ENCODE data around the gene PCDH9.

Gene PCDH9

DNA sequence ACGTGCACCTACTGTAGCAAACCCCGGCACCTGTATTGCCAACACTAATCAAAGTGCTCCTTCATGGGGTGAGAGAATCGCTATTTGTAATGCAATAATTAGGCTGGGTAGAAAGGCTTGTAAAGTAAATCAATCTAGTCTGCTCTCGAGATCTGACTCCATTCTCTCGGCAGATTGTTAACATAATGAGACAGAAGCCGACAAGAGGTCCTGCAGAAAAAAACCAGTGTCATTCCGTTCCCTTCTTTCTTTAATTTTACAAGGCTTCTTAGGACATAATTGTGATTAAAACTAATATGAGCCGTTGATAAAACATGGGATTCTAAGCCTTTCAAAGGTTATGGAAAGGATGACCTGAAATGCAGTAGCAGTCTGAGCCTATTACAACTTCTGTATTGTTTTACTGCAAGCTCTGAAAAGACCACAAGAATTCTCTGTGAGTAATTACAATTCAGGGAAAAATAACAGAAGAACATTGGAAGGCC, 530.0 kb downstream of the PCDH9 start:
- H3K4me3 ChIP-seq (replicated peaks; ENCODE audit: insufficient read depth, low read length): no peak overlapping the region
- TF ChIP-seq, protein P1, sequence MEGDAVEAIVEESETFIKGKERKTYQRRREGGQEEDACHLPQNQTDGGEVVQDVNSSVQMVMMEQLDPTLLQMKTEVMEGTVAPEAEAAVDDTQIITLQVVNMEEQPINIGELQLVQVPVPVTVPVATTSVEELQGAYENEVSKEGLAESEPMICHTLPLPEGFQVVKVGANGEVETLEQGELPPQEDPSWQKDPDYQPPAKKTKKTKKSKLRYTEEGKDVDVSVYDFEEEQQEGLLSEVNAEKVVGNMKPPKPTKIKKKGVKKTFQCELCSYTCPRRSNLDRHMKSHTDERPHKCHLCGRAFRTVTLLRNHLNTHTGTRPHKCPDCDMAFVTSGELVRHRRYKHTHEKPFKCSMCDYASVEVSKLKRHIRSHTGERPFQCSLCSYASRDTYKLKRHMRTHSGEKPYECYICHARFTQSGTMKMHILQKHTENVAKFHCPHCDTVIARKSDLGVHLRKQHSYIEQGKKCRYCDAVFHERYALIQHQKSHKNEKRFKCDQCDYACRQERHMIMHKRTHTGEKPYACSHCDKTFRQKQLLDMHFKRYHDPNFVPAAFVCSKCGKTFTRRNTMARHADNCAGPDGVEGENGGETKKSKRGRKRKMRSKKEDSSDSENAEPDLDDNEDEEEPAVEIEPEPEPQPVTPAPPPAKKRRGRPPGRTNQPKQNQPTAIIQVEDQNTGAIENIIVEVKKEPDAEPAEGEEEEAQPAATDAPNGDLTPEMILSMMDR (IDR thresholded peaks at IDR 0.05; ENCODE audit: insufficient read depth, low read length): no peak
- TF ChIP-seq GABPA (IDR thresholded peaks at IDR 0.05; ENCODE audit: low read depth): no peak
- no peak for TF ChIP-seq SPI1 (IDR thresholded peaks at IDR 0.05; ENCODE audit: borderline replicate concordance, low read depth)
- TF ChIP-seq POLR2AphosphoS5 (IDR thresholded peaks at IDR 0.05; ENCODE audit: low read depth): no peak
- TF ChIP-seq, protein P2, sequence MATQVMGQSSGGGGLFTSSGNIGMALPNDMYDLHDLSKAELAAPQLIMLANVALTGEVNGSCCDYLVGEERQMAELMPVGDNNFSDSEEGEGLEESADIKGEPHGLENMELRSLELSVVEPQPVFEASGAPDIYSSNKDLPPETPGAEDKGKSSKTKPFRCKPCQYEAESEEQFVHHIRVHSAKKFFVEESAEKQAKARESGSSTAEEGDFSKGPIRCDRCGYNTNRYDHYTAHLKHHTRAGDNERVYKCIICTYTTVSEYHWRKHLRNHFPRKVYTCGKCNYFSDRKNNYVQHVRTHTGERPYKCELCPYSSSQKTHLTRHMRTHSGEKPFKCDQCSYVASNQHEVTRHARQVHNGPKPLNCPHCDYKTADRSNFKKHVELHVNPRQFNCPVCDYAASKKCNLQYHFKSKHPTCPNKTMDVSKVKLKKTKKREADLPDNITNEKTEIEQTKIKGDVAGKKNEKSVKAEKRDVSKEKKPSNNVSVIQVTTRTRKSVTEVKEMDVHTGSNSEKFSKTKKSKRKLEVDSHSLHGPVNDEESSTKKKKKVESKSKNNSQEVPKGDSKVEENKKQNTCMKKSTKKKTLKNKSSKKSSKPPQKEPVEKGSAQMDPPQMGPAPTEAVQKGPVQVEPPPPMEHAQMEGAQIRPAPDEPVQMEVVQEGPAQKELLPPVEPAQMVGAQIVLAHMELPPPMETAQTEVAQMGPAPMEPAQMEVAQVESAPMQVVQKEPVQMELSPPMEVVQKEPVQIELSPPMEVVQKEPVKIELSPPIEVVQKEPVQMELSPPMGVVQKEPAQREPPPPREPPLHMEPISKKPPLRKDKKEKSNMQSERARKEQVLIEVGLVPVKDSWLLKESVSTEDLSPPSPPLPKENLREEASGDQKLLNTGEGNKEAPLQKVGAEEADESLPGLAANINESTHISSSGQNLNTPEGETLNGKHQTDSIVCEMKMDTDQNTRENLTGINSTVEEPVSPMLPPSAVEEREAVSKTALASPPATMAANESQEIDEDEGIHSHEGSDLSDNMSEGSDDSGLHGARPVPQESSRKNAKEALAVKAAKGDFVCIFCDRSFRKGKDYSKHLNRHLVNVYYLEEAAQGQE (IDR thresholded peaks at IDR 0.05; ENCODE audit: insufficient replicate concordance, low read depth): no peak
- H3K27me3 ChIP-seq (ENCODE audit: insufficient read depth, poor library complexity, severe bottlenecking): no peaks in the 10 kb centered on the region
- no peak overlapping the region for H3K27ac ChIP-seq (replicated peaks)
- DNase-seq (ENCODE audit: low read depth in 1 of 2, low spot score in 1 of 2): no peak

DNA sequence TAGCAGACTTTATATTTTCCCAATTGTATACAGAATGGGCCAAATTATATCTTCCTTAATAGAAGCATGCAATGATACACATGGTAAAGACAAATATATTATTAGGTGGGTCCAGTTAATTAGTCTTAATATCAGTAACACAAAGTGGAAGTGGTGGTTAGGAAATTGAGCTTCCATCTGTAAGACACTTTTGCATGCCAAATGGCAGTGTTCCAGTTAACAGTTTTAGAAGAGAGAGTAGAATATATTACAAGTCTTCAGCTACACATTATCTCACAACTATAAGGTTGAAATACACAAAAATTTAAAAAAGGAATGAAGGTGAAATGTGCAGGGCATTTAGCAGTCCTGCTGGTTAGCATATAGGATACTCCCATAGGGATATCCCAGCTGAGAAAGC, 536.5 kb downstream of the PCDH9 start:
- no peak for DNase-seq (ENCODE audit: low read depth in 1 of 2, low spot score in 1 of 2)
- H3K27me3 ChIP-seq (ENCODE audit: insufficient read depth, poor library complexity, severe bottlenecking): no peaks in the 10 kb centered on the region
- TF ChIP-seq, protein P2 (IDR thresholded peaks at IDR 0.05; ENCODE audit: insufficient replicate concordance, low read depth): no peak
- no peak overlapping the region for H3K4me3 ChIP-seq (replicated peaks; ENCODE audit: insufficient read depth, low read length)
- H3K27ac ChIP-seq (replicated peaks): no peak overlapping the region

DNA sequence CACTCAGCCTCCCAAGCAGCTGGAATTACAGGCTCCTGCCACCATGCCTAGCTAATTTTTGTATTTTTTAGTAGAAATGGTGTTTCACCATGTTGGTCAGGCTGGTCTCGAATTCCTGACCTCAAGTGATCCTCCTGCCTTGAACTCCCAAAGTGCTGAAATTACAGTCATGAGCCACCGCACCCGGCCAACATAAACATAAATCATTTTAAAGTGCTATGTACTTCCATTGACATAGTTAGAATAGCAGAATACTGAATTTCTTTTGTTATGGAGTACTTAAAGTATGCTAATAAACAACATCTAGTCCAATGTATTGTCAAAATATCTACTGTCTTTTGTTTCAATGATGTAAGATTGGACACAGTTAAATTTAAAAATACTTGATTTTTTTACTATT, 539.0 kb downstream of the PCDH9 start:
- DNase-seq (ENCODE audit: low read depth in 1 of 2, low spot score in 1 of 2): no peak
- no peak overlapping the region for H3K27ac ChIP-seq (replicated peaks)
- no peaks in the 10 kb centered on the region for H3K27me3 ChIP-seq (ENCODE audit: insufficient read depth, poor library complexity, severe bottlenecking)
- no peak for TF ChIP-seq SPI1 (IDR thresholded peaks at IDR 0.05; ENCODE audit: borderline replicate concordance, low read depth)
- TF ChIP-seq, protein P1 (IDR thresholded peaks at IDR 0.05; ENCODE audit: insufficient read depth, low read length): no peak
- TF ChIP-seq POLR2AphosphoS5 (IDR thresholded peaks at IDR 0.05; ENCODE audit: low read depth): no peak
- no peak for TF ChIP-seq GABPA (IDR thresholded peaks at IDR 0.05; ENCODE audit: low read depth)
- TF ChIP-seq, protein P2 (IDR thresholded peaks at IDR 0.05; ENCODE audit: insufficient replicate concordance, low read depth): no peak
- no peak overlapping the region for H3K4me3 ChIP-seq (replicated peaks; ENCODE audit: insufficient read depth, low read length)

DNA sequence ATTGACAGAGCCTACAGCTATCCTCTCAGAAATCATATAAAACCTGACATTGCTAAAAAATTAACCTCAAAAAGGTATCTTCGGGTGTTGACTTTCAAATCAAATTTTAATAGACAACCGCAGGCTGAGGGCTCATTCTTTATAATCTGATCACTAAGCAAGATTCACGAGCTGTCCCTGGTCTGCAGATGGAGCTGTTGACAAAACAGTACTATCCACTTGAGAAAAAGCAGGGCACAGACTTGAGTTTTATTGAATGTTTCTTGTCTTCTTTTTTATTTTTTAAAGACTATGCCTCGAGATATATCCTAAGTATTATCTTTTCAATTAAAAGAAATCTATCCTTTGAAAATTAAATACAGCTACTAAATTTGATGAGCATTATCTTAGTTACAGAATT, 540.5 kb downstream of the PCDH9 start:
- no peak overlapping the region for H3K4me3 ChIP-seq (replicated peaks; ENCODE audit: insufficient read depth, low read length)
- TF ChIP-seq SPI1 (IDR thresholded peaks at IDR 0.05; ENCODE audit: borderline replicate concordance, low read depth) (no peak), GABPA (IDR thresholded peaks at IDR 0.05; ENCODE audit: low read depth) (no peak), POLR2AphosphoS5 (IDR thresholded peaks at IDR 0.05; ENCODE audit: low read depth) (no peak)
- TF ChIP-seq, protein P1 (IDR thresholded peaks at IDR 0.05; ENCODE audit: insufficient read depth, low read length): no peak
- TF ChIP-seq, protein P2 (IDR thresholded peaks at IDR 0.05; ENCODE audit: insufficient replicate concordance, low read depth): no peak
- DNase-seq (ENCODE audit: low read depth in 1 of 2, low spot score in 1 of 2): no peak
- H3K27me3 ChIP-seq (ENCODE audit: insufficient read depth, poor library complexity, severe bottlenecking): no peaks in the 10 kb centered on the region
- H3K27ac ChIP-seq (replicated peaks): no peak overlapping the region
